HG03159 (cell line): ENCODE results near the gene TNFAIP1.

ENCODE experiments used
- ATAC-seq: cut with Tn5 transposase; IDR thresholded peaks from one replicate; pipeline ENCODE4 v1.9.1; 2021; ENCODE audit warnings: mild to moderate bottlenecking, moderate library complexity; ENCODE audit not compliant: unreplicated experiment

Gene TNFAIP1

GRCh38 chr17:28394337-28395116 is 59.0 kb downstream of the TNFAIP1 start:
- ATAC-seq = no peak

DNA sequence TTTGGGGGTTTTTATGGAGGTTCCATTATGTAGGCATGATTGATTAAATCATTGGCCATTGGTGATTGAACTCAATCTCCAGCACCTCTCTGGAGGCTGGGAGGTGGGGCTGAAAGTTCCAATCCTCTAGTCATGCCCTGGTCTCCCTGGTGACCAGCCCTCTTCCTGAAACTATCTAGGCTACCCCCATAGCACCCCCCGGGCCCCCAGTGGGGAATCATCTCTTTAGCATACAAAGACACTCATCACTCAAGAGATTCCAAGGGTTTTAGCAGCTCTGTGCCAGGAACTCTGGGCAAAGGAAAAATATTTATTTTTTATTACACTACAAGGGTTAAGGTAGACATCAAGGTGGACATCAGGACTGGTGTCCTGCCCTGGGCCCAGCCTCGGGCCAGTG is 59.9 kb downstream of the TNFAIP1 start:
- ATAC-seq = no peak

- ATAC-seq = no peak
Measured at GRCh38 chr17:28395968-28396367, 60.4 kb downstream of the TNFAIP1 start.
